ENCODE results near the gene CAMTA1.

The CAMTA1 gene

DNA sequence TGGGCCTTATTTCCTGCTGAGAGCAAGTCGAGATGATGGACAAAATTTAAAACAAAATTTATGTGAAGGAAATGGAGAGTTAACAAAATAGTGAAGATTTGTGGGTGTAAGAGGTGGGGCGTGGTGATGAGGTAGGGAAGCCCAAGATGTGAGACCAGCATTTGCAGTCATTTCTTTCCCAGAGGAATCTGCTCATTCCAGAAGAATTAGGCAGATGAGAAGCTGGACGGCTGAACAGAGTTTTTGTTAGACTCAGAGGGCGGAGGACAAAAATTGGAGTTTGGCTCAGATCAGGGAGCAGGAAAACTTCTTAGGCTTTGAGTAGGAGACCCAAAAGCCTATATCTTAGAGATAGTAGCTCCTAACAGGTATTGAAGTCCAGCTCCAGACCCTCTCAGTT lies 65.3 kb downstream of the CAMTA1 start:
- DNase-seq (ENCODE audit: low read depth in 3 of 3), result no peak

DNA sequence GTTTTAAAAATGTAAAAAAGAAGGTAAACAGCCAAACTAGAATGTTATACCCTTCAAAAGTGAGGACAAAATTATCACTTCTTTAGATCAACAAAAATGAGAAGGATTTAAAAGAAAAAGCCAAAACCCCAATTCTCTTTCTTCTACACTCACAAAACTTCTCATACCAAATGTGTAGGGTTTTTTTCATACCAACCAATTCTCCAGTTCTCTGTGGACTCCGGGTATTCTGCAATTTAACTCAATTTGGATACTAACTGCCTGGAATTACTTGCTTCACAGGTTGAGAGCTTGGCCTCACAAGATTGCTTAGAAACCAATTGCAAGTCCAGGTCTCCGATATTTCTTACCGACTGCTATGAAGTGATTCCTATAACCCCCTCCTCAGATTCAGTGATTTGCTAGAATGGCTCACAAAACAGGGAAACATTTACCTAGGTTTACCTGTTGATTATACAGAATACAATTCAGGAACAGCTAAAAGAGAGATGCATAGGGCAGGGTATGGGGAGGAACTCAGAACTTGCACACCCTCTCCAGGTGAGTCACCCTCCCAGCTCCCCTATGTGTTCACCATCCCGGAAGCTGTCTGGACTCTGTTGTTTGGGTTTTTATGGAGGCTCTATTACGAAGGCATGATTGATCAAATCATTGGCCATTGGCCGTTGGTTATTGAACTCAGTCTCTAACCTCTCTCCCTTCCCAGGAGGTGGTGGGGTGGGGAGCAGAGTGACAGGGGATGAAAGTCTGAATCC lies 67.1 kb downstream of the CAMTA1 start:
- no peak for DNase-seq (ENCODE audit: low read depth in 3 of 3)

DNA sequence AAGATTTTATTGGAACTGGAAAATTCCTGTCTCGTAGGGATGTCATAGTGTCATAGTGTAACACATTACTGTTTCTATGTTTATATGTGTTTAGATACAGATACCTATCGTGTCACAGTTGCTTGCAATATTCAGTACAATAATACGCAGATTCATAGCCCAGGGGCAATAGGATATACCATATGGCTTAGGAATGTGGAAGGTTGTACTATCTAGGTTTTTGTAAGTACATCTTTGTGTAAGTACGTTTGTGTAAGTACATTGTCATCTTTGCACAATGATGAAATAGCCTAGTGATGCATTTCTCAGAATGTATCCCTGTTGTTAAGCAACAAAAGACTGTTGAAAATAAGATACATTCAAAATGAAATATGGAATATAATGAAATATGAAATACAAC lies 68.9 kb downstream of the CAMTA1 start:
- no peak for DNase-seq (ENCODE audit: low read depth in 3 of 3)

DNA sequence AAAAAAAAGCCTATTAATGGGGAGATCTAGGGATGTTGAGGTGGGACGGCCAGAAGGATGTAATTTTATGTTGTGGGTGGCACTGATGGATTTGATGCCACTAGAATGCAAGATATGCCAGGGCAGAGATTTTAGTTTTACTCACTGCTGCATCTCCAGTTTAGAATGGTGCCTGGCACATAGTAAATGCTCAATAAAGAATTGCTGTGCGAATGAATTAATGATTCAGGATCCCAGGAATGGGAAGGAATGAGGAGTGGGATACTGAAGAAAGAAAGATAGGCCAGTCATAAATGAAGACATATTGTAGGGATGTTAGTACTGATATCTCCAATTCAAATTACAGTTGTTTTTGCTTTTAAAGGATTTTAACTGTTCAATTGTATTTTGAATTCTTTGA lies 72.6 kb downstream of the CAMTA1 start:
- DNase-seq (ENCODE audit: low read depth in 3 of 3), result no peak

DNA sequence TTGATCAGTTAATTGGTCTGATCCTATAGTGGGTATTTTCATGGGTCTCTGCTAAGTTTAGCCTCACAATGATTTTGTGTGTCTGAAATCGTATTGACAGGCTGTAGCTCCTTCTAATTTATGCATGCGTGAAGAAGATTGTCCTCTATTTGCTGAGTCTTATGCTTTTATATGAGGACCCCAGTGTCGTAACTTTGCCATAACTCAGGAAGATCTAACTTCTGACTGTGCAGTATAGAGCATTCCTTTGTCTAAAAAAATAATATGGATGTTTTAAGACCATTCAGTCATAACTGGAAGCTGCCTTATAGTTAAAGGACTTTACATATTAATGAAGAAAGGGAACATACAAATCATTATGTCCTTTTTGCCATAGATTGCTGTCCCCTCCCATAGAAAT lies 73.3 kb downstream of the CAMTA1 start:
- DNase-seq (ENCODE audit: low read depth in 3 of 3), result no peak

DNA sequence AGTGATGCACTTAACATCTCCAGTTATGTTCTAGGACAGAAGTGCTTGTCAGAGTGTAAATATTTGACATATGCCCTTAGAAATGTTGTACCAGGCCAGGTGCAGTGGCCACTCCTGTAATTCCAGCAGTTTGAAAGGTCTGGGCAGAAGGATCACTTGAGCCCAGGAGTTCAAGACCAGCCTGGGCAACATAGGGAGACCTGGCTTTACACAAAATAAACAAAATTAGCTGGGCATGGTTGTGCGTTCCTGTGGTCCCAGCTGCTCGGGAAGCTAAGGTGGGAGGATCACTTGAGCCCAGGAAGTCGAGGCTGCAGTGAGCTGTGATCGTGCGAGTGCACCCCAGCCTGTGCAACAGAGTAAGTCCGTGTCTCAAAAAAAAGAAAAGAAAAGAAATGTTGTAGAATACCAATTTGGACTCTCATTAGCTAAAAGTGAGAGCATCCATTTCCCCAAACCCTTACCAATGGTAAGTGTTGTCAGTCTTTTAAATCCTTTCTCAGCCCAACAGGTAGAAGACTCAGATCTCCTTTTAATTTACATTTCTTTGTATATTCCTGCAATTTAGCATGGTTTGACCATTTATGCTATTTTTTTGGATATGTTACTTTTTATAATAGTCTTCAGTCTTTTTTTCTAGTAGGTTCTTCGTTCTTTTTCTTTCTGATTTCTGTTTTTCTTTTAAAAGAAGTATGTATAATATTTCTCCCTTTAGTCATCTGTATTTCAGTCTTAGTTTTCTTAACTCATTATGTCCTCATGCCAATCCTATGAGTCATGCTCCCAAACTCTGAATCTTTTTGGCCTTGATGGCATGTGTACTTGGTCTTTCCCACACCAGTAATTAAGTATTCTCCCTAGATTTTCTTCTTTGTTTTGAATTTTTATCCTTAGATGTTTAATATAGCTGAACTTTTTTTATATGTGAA lies 74.4 kb downstream of the CAMTA1 start:
- no peak for DNase-seq (ENCODE audit: low read depth in 3 of 3)

DNA sequence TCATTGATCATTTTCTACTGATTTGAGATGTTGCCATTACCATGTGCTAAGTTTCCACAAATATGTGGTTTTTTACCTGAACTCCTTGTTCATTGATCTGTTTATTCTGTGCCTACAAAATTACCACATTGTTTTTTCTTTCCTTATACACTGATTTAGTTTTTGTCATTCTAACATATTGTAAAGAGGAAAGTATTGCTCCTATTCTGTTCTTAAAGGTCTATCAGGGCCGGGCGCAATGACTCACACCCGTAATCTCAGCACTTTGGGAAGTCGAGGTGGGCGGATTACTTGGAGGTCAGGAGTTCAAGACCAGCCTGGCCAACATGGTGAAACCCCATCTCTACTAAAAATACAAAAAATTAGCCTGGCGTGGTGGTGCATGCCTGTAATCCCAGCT lies 75.1 kb downstream of the CAMTA1 start:
- DNase-seq (ENCODE audit: low read depth in 3 of 3), result no peak

DNA sequence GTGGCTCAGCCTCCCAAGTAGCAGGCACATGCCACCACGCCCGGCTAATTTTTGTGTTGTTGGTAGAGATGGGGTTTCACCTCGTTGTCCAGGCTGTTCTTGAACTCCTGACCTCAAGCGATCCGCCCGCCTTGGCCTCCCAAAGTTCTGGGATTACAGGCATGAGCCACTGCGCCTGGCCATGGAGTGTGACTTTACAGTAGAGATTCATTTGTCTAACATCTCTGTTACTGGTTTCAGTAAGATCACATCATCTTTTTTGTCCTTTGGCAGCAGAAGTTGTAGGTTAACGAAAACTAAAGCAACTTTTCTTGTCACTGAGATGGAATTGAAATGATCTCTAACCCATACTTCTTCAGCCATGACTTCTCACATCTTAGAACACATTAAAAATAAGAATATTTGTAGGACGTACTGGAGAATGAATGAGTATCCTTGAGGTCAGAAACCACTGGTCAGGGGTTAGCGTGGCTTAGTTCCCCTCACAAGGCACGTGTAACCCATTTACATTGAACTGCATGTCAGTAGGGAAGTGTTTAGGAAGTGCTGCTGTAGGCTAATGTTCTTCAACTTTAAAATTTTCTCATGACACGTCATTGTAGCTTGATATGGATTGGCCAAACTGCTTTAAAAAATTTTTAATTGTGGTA lies 75.9 kb downstream of the CAMTA1 start:
- no peak for DNase-seq (ENCODE audit: low read depth in 3 of 3)

DNA sequence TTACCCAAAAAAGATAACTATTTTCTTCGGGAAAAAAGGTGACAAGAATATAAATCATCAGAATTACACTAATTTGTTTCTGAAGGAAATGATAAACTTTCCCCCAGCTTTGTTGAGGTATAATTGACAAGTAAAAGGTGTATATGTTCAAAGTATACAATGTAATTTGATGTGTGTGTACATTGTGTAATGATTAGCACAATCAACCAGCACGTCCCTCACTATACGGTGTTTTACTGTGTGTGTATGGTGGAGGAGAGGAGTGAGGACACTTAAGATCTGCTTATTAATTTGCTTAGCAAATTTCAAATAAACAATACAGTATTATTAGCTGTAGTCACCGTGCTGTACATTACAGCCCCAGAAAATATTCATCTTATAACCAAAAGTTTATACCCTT lies 77.7 kb downstream of the CAMTA1 start:
- no peak for DNase-seq (ENCODE audit: low read depth in 3 of 3)

DNA sequence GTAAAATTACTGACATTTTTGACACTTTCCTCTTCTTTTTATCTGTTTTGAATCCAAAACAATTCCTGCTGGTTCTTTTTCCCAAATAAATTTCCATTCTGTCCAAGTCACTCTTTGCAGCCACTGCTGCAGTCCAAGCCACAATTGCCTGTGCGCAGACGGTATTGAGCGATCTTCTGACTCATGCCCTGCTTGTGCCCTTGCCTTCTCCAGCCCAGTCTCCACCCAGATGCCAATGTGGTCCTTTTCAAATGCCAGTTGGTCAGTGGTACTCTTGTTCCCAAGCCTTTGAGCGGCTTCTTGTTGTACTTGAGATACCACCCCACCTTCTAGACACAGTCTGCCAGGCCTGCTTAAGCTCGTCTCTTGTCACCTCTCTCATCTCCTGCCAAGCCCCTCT lies 78.9 kb downstream of the CAMTA1 start:
- no peak for DNase-seq (ENCODE audit: low read depth in 3 of 3)

DNA sequence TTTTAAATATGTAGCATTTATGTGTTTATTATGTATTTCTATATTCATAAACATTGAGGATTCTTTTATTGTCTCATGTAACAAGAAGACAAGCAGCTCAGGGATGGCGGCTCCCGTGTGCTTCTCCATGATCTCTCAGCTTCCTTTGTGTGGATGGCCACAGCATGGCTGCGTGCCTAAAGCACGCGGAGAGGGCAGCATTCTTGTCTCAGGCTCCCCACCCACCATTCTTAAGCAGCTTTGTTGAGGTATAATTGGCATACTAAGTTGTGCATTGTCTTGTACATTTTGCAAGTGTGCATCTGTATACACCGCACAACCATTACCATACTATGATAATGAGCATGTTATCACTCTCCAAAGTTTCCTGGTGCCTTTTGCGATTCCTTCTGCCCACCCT lies 81.6 kb downstream of the CAMTA1 start:
- no peak for DNase-seq (ENCODE audit: low read depth in 3 of 3)

DNA sequence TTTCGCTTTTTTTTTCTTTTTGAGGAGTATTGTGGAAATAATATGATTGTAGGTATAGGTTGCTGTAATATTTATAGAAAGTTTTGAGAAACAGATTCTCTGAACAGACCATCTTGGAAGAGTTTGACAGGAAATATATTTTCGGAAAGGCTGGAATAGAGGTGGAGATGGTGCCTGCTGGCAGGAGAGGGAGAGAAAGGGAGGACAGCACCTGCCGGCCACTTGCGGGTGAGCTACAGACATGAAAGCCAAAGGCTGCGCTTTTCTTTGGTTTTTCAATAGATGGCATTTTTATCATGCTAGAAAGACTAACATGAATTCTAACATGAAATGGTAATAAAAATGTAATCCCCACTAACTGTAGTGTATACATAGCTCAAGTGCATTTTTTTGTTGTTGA lies 82.1 kb downstream of the CAMTA1 start:
- DNase-seq (ENCODE audit: low read depth in 3 of 3), result no peak

DNA sequence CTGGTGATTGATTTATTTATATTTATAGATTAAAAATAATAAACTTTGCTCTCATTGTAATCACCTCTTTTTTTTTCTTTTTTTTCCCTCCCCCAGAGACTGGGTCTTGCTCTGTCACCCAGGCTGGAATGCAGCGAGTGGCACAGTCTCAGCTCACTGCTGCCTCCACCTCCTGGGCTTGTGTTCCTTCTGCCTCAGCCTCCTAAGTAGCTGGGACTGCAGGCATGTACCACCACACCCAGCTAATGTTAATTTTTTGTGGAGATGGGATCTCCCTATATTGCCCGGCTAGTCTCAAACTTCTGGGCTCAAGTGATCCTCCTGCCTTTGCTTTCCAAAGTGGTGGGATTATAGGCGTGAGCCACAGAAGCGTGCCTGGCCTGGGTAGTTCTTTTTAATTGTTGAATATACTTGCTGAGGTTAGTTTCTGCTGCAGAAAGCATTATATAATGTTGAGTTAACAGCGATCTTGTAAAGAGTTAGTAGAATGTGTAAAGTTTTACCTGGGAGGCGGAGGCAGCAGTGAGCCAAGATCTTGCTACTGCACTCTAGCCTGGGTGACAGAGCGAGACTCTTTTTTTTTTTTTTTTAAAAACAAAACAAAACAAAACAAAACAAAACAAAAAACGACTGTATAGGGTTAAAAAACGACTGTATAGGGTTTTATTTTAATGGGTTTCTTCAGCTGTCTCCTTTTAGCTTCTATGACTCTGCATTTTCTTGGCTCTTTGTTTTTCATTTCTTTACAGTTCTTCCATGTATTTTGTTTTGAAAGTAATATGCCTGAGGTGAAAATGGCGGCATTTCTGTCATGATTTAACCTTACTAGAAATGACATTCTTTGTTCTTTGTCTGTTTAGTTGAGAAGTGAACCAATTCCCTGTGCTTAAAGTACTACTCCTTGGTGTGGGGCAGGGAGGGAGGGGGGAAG lies 82.7 kb downstream of the CAMTA1 start:
- DNase-seq (ENCODE audit: low read depth in 3 of 3), result no peak

DNA sequence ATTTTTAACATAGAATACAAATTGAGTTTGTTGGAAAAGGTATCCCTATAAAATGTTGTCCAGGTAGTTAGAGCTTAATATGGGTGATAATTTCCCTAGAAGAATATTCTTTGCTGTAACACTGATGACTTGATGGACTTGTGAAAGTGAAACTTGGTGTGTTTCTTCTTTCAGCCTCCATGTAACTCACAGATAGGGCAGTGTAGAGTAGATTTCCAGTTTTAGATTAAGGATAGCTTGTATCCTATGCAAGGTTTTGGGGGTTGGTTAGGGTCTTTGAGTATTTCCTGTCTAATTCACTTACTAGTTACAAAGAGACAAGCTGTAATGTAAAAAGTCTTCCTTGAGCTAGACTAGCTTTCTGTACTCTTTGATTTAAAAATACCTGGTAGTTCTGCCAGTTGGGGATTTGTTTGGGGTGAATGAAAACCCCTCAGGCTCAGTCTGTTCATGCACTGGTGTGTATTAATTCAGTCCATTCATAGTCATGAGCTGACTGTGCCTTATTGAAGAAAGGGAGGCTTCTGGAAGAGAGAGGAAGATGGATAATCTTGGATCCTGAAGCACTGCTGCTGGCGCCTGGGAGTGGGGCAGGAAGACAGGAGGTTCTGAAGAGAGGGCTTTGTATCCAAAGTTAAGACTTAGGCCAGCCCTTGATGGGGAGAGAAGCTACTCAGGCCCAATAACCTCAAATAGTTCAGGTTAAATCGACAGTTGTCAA lies 83.6 kb downstream of the CAMTA1 start:
- DNase-seq (ENCODE audit: low read depth in 3 of 3), result no peak

DNA sequence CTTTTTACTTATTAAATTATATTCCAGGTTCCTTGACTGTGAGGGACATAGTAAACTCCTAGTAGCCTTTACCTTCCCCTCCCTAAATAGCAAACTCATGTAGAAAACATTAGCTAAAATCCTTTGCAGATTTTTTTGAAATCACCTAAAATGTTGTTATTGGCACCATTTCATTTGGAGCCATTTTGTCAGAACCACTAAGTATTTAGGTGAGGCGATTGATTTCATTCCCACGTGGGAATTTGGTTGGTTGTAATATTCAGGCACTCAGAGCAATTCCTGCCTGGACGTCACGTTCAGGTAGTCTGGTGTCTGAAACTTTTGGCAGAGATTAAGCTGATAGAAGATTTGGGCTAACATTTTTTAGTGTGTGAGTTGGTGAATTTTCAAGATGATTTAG lies 84.3 kb downstream of the CAMTA1 start:
- DNase-seq (ENCODE audit: low read depth in 3 of 3), result no peak

DNA sequence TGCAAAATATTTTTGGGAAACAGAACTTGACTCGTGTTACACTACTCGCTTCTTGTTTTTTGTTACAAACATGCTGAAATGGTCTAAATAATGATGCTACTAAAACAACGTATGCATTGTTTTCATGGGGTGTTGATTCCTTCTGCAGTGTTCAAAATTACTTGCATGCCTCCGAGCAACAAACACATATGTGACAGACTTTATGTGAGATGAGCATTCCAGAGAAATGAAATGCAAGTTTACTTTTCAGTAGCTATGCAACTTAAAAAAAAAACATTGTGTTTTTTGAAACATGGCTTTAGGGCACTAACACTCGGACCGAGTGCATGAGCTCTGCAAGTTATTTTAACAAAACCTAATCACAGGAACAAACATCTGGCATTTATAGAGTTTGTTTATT lies 84.8 kb downstream of the CAMTA1 start:
- DNase-seq (ENCODE audit: low read depth in 3 of 3), result no peak

DNA sequence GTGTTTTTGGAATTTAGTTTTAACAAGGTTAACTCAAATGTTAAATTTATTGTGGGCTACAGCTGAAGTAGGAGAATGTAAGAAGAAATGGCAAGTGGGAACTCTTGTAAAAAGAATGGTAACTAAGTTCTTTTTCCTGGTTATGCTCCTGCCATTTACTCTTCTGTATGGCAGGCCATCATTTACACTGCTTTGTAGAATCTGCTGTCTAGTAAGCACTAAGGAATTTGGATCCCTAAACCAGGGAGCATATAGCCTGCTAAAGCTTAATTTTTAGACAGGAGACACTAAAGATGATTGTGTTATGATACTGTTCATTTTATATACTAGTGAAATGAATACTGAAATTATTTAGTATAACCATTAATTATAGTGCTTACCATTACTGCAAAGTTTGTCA lies 85.3 kb downstream of the CAMTA1 start:
- DNase-seq (ENCODE audit: low read depth in 3 of 3), result no peak

DNA sequence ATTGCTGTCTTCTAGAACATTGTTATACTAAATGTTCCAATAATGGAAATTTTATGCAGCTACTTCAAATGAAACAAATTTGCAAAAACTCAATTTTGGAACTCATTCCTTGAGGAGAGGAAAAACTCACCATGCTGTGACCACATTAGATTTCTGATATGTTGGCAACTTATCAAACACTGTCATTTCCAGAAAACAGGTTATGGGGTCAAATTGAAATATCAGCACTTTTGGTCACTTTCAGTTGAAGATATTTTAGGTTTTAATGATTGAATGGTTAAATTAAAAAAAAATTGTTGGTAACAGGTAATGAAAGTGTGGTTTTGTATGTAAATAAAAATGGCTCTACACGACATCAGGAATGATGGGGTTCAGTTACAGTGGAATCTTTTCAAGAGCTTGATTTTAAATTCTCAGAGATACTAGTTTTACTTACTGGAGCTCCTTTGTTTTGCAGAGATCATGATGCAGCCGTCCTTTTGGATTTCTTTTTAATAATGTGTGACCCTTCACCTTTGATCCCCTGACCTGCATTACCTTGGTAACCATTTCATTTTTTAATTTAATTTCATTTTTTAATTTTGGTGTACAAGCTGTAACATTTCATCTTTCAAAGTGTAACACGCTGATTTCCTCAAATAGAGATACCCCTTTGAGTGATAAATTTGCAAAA lies 86.2 kb downstream of the CAMTA1 start:
- DNase-seq (ENCODE audit: low read depth in 3 of 3), result no peak

DNA sequence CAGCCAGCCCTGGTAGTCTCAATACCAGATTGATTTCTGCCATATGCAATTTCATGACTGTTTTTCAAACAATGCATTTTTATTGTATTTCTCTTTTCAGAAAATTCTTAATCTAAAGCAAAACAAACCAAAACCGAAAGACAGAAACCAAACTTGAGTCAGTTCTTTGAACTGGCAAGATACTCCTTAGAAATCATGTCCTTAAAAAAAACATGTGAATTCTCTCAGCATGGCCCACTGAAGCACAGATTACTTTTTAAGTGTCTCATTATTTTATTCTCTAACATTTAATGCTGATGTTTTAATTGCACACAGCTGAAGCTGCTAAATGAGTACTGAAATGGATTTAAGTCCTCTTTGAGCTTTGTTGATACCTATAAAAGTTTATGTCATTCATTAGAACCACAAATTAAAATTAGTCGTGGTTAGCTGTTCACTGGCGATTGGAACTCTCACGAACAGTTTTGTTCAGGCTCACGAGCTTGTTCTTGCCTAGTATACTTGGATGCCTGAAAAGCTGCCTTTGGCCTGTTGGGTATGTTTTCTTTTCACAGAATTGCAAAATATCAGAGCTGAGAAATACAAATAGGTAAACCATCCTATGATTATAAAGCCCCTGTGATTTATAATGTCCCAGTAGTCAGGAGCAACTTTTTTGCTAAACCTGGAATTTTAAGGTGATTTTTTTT lies 87.5 kb downstream of the CAMTA1 start:
- DNase-seq (ENCODE audit: low read depth in 3 of 3), result no peak

Measured in stimulated activated CD4-positive, alpha-beta T cell treated with anti-CD3 and anti-CD28 coated beads, TNF-alpha, amount 100 ng/mL, for 24 hours (primary cell).